ENCODE data around the gene KISS1R.
"Not testable (repeated sequence)": the region's sequence is repeated elsewhere in the genome, so short reads cannot be mapped to it uniquely, and the experiment has no call there.

KISS1R gene

DNA sequence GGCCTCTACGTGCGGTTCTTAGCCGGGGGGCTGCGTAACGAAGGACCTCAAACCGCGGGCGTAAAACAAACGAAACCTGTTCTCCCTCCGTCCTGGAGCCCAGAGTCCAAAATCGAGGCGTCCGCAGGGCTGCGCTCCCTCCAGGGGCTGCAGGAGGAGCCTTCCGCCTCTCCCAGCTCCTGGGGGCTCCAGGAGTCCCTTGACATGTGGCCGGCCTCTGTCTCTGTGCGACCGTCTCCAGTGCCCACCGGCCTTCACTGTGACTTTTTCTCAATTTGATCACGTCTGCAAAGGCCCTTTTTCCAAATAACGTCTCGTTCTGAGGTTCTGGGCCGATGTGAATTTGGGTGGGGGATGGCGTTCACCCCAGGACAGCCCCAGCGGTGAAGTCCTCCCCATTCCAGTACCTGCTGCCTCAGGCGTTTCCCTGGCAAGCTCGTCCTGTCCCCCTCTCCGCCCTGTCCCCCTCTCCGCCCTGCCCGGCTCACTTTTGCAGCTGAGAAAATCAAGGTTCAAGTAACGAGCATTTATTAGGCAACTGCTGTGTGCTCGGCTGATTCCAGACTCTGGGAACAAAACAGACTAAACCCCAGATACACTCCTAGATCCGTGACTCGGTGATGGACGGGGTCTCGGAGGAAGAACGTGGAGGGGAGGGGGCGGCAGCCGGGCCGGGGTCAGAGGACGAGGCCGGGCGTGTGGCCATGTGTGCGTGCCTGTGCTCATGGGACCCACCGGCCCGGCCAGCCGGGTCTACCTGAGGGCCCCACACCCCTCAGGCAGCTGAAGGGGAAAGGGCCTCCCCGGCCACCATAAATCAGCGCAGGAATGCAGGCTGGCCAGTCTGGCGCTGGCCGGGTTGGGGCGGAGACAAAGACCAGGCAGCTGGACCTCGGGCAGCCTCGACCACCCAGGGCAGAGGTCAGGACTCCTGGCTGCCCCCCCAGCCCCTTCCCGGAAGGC lies 39.0 kb downstream of the KISS1R start:
- Histone ChIP-seq H3K9ac (ENCODE audit: low read length) (no peak overlapping the region), H2AFZ (ENCODE audit: low read depth, low read length) (no peak overlapping the region), H3K4me2 (ENCODE audit: low read length) (no peak overlapping the region), H3K79me2 (ENCODE audit: low read length) (peaks cover 63% of the 10 kb centered on the region), H3K4me3 (ENCODE audit: low read length) (no peak overlapping the region), H3K27me3 (ENCODE audit: low read depth, low read length) (no peaks in the 10 kb centered on the region), H3K36me3 (replicated peaks; ENCODE audit: low read depth, low read length) (peaks cover 15% of the 10 kb centered on the region), H3K27ac (ENCODE audit: low read length) (no peak overlapping the region), H3K4me1 (ENCODE audit: low read length) (peaks cover 43% of the 10 kb centered on the region), H3K9me3 (ENCODE audit: insufficient read depth, low read length) (no peaks in the 10 kb centered on the region), H4K20me1 (ENCODE audit: insufficient read depth, low read length) (peaks cover 32% of the 10 kb centered on the region; the same call in 1 of the 2 replicates)
- no peak for TF ChIP-seq EZH2phosphoT487 (IDR thresholded peaks at IDR 0.05; ENCODE audit: low read depth)
- TF ChIP-seq, protein P1, sequence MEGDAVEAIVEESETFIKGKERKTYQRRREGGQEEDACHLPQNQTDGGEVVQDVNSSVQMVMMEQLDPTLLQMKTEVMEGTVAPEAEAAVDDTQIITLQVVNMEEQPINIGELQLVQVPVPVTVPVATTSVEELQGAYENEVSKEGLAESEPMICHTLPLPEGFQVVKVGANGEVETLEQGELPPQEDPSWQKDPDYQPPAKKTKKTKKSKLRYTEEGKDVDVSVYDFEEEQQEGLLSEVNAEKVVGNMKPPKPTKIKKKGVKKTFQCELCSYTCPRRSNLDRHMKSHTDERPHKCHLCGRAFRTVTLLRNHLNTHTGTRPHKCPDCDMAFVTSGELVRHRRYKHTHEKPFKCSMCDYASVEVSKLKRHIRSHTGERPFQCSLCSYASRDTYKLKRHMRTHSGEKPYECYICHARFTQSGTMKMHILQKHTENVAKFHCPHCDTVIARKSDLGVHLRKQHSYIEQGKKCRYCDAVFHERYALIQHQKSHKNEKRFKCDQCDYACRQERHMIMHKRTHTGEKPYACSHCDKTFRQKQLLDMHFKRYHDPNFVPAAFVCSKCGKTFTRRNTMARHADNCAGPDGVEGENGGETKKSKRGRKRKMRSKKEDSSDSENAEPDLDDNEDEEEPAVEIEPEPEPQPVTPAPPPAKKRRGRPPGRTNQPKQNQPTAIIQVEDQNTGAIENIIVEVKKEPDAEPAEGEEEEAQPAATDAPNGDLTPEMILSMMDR (IDR thresholded peaks at IDR 0.05; ENCODE audit: low read depth, low read length), result no peak

DNA sequence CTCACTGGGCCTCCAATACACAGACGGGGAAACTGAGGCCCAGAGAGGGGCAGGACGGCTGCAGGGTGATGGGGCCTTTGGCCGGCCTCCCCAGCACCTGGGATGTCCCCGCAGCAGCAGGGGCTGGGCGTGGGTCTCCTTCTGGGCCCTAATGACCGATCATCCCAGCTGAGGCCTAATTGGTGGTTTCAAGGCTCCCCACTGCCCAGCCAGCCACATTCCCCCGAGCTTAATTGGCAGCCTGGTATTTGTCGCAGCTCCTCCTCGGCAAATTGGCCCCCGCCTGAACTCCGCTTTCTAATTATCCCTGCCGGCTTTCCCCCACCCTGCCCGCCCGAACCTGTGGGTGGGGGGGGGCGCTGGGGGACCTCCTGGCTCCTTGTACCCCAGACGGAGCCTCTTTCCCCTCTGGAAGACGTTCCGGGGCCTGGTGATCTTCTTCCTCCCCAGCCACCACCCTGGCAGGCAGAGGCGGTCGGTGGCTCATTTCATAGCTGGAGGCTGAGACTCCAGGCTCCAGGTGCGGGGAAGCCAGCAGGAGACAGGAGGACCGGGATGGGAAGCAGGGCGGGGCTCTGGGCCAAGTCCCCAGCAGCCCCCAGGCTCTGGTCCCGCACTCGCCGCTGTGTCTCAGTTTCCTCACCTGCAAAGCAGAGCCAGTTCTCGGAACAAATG lies 39.8 kb downstream of the KISS1R start:
- H4K20me1 ChIP-seq (ENCODE audit: insufficient read depth, low read length), result peaks cover 32% of the 10 kb centered on the region; the same call in 1 of the 2 replicates
- H3K9ac ChIP-seq (ENCODE audit: low read length), result no peak overlapping the region
- H3K27ac ChIP-seq (ENCODE audit: low read length), result no peak overlapping the region
- peaks cover 35% of the 10 kb centered on the region for H3K4me1 ChIP-seq (ENCODE audit: low read length)
- no peak overlapping the region for H3K4me3 ChIP-seq (ENCODE audit: low read length)
- no peak overlapping the region for H2AFZ ChIP-seq (ENCODE audit: low read depth, low read length)
- peaks cover 21% of the 10 kb centered on the region for H3K36me3 ChIP-seq (replicated peaks; ENCODE audit: low read depth, low read length)
- H3K27me3 ChIP-seq (ENCODE audit: low read depth, low read length), result no peaks in the 10 kb centered on the region
- peaks cover 55% of the 10 kb centered on the region for H3K79me2 ChIP-seq (ENCODE audit: low read length)
- H3K4me2 ChIP-seq (ENCODE audit: low read length), result no peak overlapping the region
- H3K9me3 ChIP-seq (ENCODE audit: insufficient read depth, low read length), result no peaks in the 10 kb centered on the region
- TF ChIP-seq EZH2phosphoT487 (IDR thresholded peaks at IDR 0.05; ENCODE audit: low read depth), result no peak
- TF ChIP-seq, protein P1 (IDR thresholded peaks at IDR 0.05; ENCODE audit: low read depth, low read length), result no peak

DNA sequence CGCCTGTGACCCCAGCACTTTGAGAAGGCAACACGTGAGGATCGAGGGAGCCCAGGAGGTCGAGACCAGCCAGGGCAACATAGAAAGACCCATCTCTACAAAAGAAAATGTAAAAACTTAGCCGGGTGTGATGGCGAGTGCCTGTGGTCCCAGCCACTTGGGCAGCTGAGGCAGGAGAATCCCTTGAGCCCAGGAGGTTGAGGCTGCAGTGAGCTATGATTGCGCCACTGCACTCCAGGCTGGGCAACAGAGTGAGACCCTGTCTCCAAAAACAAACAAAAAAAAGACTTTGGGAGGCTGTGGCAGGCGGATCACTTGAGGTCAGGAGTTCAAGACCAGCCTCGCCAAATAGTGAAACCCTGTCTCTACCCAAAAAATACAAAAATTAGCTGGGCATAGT lies 40.4 kb downstream of the KISS1R start:
- not testable (repeated sequence) for H3K4me2 ChIP-seq (ENCODE audit: low read length); H3K27me3 ChIP-seq (ENCODE audit: low read depth, low read length); H2AFZ ChIP-seq (ENCODE audit: low read depth, low read length); H3K27ac ChIP-seq (ENCODE audit: low read length); H3K4me3 ChIP-seq (ENCODE audit: low read length); H3K9ac ChIP-seq (ENCODE audit: low read length); H3K9me3 ChIP-seq (ENCODE audit: insufficient read depth, low read length)
- H3K79me2 ChIP-seq (ENCODE audit: low read length), result peaks cover 49% of the 10 kb centered on the region
- peaks cover 28% of the 10 kb centered on the region for H3K4me1 ChIP-seq (ENCODE audit: low read length)
- H4K20me1 ChIP-seq (ENCODE audit: insufficient read depth, low read length), result peaks cover 32% of the 10 kb centered on the region; the same call in 1 of the 2 replicates
- H3K36me3 ChIP-seq (replicated peaks; ENCODE audit: low read depth, low read length), result peaks cover 25% of the 10 kb centered on the region

DNA sequence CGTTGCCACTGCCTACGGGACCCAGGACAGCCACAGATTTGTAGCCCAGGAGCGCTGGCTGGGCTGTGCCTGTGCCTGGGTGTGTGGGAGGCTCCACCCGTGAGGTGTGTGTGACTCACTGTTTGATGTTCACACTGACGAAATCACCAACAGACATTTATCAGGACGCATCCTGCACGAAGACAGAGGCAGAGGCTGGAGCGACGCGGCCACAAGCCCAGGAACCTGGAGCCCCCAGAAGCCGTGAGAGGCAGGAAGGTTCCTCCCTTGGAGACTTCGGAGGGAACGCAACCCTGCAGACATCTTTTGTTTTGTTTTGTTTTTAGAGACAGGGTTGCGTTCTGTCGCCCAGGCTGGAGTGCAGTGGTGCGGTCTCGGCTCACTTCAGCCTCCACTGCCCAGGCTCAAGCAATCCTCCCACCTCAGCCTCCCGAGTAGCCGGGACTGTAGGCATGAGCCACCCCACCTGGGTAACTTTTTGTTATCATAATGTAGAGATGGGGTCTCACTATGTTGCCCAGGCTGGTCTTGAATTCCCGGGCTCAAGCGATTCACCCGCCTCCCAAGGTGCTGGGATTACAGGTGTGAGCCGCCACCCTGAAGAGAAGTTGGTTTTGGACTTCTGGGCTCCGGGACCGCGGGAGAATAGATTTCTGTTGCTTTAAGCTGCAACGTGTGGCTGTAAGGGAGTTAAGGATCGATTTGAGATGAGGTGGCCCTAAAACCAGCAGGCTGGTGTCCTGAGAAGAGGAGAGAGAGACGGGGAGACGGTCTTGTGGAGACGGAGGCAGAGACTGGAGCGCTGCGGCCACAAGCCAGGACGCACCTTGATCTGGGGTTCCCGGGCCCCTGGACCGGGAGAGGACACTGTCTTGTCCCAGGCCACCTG lies 42.1 kb downstream of the KISS1R start:
- H4K20me1 ChIP-seq (ENCODE audit: insufficient read depth, low read length), result peaks cover 32% of the 10 kb centered on the region; the same call in 1 of the 2 replicates
- peaks cover 34% of the 10 kb centered on the region for H3K79me2 ChIP-seq (ENCODE audit: low read length)
- H3K4me2 ChIP-seq (ENCODE audit: low read length), result no peak overlapping the region
- H3K4me3 ChIP-seq (ENCODE audit: low read length), result no peak overlapping the region
- H3K27ac ChIP-seq (ENCODE audit: low read length), result no peak overlapping the region
- no peak overlapping the region for H2AFZ ChIP-seq (ENCODE audit: low read depth, low read length)
- peaks cover 12% of the 10 kb centered on the region for H3K4me1 ChIP-seq (ENCODE audit: low read length)
- H3K27me3 ChIP-seq (ENCODE audit: low read depth, low read length), result no peaks in the 10 kb centered on the region
- H3K36me3 ChIP-seq (replicated peaks; ENCODE audit: low read depth, low read length), result peaks cover 41% of the 10 kb centered on the region
- TF ChIP-seq, protein P1 (IDR thresholded peaks at IDR 0.05; ENCODE audit: low read depth, low read length), result no peak
- no peak for TF ChIP-seq EZH2phosphoT487 (IDR thresholded peaks at IDR 0.05; ENCODE audit: low read depth)
- H3K9me3 ChIP-seq (ENCODE audit: insufficient read depth, low read length), result no peaks in the 10 kb centered on the region
- no peak overlapping the region for H3K9ac ChIP-seq (ENCODE audit: low read length)
